Activated T-helper 17 cell treated with anti-CD3 and anti-CD28 coated beads, Interleukin-2, amount 50 U/mL, for 72 hours (primary cell): ENCODE results near the gene MFSD12. TPM values are rescaled to one million over a fixed set of nuclear protein-coding genes. Genes with fewer than 3 reads are reported as not detected.
A peak's percentile ranks its signal among the peaks of the same experiment; 100 is the strongest.

Source experiments
- ATAC-seq: fragments of 150-1000 bp; cut with Tn5 transposase; replicated peaks from 2 replicates; pipeline ENCODE4 v1.10.0; 2021; ENCODE audit warnings: mild to moderate bottlenecking, moderate library complexity
- H3K27ac Mint-ChIP-seq: one replicate; pipeline ENCODE4 v1.8.0; 2022; ENCODE audit warnings: mixed read lengths
- H3K27me3 Mint-ChIP-seq: one replicate; pipeline ENCODE4 v1.8.0; 2022; ENCODE audit warnings: mixed read lengths
- H3K36me3 Mint-ChIP-seq: one replicate; pipeline ENCODE4 v1.8.0; 2022; ENCODE audit warnings: low read depth, mild to moderate bottlenecking, mixed read lengths
- H3K4me1 Mint-ChIP-seq: one replicate; pipeline ENCODE4 v1.8.0; 2022; ENCODE audit warnings: mixed read lengths
- H3K4me3 Mint-ChIP-seq: one replicate; pipeline ENCODE4 v1.8.0; 2022; ENCODE audit warnings: mild to moderate bottlenecking, mixed read lengths
- H3K9me3 Mint-ChIP-seq: one replicate; pipeline ENCODE4 v1.8.0; 2022; ENCODE audit warnings: mixed read lengths
- total RNA-seq, 2 donors: library from RNA; stranded (reverse); gene quantifications; one replicate each; pipeline ENCODE4 v1.2.3, GENCODE V29; 2022

MFSD12 gene
- total RNA-seq, 2 donors from 2014 or later, result 38.3 to 64.1 TPM

- Mint-ChIP-seq H3K4me3 (no peak overlapping the region), H3K4me1 (no peaks in the 10 kb centered on the region), H3K27ac (no peak overlapping the region), H3K9me3 (no peaks in the 10 kb centered on the region), H3K27me3 (no peaks in the 10 kb centered on the region), H3K36me3 (peaks cover 8% of the 10 kb centered on the region)
- ATAC-seq, result no peak
These were observed 17.6 kb downstream of the MFSD12 start for GRCh38 chr19:3539756-3540118.

DNA sequence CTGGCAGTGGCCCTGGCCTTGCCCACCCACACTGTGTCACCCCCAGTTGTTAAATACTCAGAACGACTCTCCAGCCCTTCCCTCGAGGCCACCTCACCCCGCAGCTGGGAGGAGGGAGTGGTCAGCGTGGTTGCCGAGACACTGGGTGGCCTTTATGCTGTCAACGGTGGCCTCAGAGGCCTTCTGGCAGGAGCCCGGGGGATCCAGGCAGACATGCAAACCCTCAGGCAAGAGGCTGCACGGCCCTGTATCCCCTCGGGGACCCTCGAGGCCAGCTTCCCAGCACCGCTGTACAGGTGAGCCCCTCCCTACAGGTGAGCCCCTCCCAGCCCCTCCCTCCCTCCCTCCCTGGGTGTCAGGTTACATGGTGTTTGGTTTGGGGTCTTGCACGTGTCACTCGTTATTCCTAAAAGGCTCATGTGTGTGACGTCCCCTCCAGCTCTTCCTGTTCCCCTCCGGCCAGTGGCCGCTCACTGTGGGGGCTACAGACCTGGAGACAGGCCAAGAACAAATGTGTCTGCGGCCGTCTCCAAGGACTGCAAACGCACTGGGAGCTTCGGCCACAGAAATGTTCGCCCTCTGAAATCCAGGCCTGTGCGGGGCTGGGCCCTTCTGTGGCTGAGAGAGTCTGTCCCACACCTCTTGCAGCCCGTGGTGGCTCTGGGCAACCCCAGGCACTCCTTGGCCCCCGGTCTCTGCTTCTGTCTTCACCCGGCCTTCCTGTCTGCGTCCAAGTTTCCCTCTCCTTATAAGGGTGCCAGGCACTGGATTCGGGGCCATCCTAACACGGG is 18.2 kb downstream of the MFSD12 start, which contains the start of gene TEKTIP1:
TSS of gene TEKTIP1 (plus strand) at position 210 of the 791 bp plus-strand sequence. CDS start at position 214, 4 bp downstream.
- H3K4me1 Mint-ChIP-seq, result no peaks in the 10 kb centered on the region
- H3K4me3 Mint-ChIP-seq, result no peak within 1 kb of the TSS
- H3K36me3 Mint-ChIP-seq, result peaks cover 14% of the 10 kb centered on the region
- no peaks in the 10 kb centered on the region for H3K27me3 Mint-ChIP-seq
- H3K27ac Mint-ChIP-seq, result no peak within 1 kb of the TSS
- ATAC-seq, result no peak
- H3K9me3 Mint-ChIP-seq, result no peaks in the 10 kb centered on the region

- no peak overlapping the region for H3K27ac Mint-ChIP-seq
- no peak for ATAC-seq
- H3K4me1 Mint-ChIP-seq, result no peaks in the 10 kb centered on the region
- no peak overlapping the region for H3K4me3 Mint-ChIP-seq
- H3K36me3 Mint-ChIP-seq, result peaks cover 21% of the 10 kb centered on the region
- no peaks in the 10 kb centered on the region for H3K9me3 Mint-ChIP-seq
- H3K27me3 Mint-ChIP-seq, result no peaks in the 10 kb centered on the region
These were observed 19.0 kb downstream of the MFSD12 start for GRCh38 chr19:3538258-3538929.

DNA sequence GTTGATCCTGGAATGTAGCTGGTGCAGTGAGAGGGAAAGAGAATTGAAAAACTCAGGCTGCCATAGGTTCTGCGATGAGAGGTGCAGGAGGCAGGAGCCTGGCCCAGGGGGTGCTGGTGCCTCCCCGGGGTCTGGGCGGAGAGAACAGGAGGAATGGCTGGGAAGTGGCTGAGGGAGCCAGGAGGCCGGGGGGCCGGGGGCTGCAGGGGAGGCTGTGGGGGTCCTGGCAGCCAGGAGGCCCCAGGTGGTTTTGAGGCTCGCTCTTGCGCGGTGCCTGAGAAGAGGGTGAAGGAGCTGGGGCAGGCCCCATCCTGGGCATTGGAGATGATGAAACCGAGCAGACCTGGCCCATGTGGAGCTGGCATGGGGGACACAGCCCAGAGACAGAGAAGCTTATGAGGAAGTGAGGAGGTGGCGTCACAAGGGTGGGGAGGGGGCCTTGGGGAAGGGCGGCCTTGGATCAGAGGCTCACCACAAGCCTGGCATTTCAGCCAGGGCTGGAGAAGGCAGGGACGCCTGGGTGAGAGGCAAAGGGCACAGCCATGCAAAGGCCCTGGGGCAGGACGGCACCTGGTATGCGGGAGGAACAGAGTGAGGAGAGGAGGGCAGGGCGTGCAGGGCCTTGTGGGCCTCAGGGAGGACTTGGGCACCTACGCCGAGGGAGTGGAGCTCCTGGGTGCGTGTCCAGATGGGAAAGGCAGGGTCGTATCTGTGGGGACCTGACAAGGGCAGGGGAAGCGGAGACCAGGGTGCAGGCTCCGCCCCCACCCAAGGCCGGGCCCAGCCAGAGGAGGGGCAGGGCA is 19.7 kb downstream of the MFSD12 start:
- Mint-ChIP-seq H3K4me1 (no peaks in the 10 kb centered on the region), H3K9me3 (no peaks in the 10 kb centered on the region), H3K36me3 (peaks cover 27% of the 10 kb centered on the region), H3K4me3 (no peak overlapping the region), H3K27me3 (no peaks in the 10 kb centered on the region), H3K27ac (no peak overlapping the region)
- ATAC-seq, result peak; percentile 22

DNA sequence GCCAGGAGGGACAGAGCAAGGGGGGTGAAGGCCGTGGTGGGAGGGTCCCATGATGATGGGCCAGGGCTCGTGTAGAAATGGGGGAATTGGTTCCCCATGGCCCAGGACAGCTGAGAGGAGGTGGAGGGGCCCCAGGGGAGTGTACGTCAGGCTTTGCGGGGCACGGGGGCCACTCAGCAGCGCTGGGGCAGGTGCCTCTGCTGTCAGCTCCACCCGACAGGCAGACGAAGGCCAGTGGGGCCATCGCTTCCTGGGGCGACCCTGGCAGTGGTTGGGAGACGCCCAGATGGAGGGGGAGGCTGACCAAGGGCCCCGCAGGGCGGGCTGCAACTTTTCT is 20.3 kb downstream of the MFSD12 start:
- Mint-ChIP-seq H3K36me3 (peaks cover 27% of the 10 kb centered on the region), H3K9me3 (no peaks in the 10 kb centered on the region), H3K4me3 (no peak overlapping the region), H3K27ac (no peak overlapping the region), H3K4me1 (no peaks in the 10 kb centered on the region), H3K27me3 (no peaks in the 10 kb centered on the region)
- ATAC-seq, result no peak

- Mint-ChIP-seq H3K4me1 (no peaks in the 10 kb centered on the region), H3K27ac (no peak overlapping the region), H3K9me3 (no peaks in the 10 kb centered on the region), H3K36me3 (peaks cover 27% of the 10 kb centered on the region), H3K27me3 (no peaks in the 10 kb centered on the region), H3K4me3 (no peak overlapping the region)
- ATAC-seq, result no peak
These were observed 20.8 kb downstream of the MFSD12 start for GRCh38 chr19:3536429-3537100.

DNA sequence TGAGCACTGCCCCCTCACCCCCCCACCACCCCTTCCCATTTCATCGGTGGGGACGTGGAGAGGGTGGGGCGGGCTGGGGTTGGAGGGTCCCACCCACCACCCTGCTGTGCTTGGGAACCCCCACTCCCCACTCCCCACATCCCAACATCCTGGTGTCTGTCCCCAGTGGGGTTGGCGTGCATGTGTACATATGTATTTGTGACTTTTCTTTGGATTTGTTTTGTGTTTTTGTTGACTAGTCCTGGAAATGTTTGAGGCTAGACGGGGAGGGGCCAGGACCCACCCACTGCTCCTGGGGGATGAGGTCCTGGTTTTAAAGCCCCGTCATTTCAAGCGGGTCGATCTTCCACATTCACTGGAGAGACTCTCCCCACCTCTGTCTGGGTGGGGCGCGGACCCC is 21.4 kb downstream of the MFSD12 start:
- no peak overlapping the region for H3K27ac Mint-ChIP-seq
- H3K4me1 Mint-ChIP-seq, result no peaks in the 10 kb centered on the region
- peaks cover 27% of the 10 kb centered on the region for H3K36me3 Mint-ChIP-seq
- H3K4me3 Mint-ChIP-seq, result no peak overlapping the region
- ATAC-seq, result no peak
- H3K9me3 Mint-ChIP-seq, result no peaks in the 10 kb centered on the region
- H3K27me3 Mint-ChIP-seq, result no peaks in the 10 kb centered on the region

- Mint-ChIP-seq H3K4me3 (no peak overlapping the region), H3K27me3 (no peaks in the 10 kb centered on the region), H3K27ac (no peak overlapping the region), H3K4me1 (no peaks in the 10 kb centered on the region), H3K9me3 (no peaks in the 10 kb centered on the region), H3K36me3 (peaks cover 27% of the 10 kb centered on the region)
- ATAC-seq, result no peak
These were observed 21.8 kb downstream of the MFSD12 start for GRCh38 chr19:3535563-3535965.

DNA sequence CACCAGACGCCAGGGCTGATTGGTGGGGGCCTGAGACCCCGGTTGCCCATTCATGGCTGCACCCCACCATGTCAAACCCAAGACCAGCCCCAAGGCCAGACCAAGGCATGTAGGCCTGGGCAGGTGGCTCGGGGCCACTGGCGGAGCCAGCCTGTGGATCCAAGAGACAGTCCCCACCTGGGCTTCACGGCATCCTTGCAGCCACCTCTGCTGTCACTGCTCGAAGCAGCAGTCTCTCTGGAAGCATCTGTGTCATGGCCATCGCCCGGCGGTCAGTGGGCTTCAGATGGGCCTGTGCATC is 22.2 kb downstream of the MFSD12 start:
- H3K27me3 Mint-ChIP-seq, result no peaks in the 10 kb centered on the region
- no peak overlapping the region for H3K4me3 Mint-ChIP-seq
- H3K9me3 Mint-ChIP-seq, result no peaks in the 10 kb centered on the region
- H3K4me1 Mint-ChIP-seq, result no peaks in the 10 kb centered on the region
- peaks cover 27% of the 10 kb centered on the region for H3K36me3 Mint-ChIP-seq
- no peak for ATAC-seq
- no peak overlapping the region for H3K27ac Mint-ChIP-seq

GRCh38 chr19:3534375-3535234 is 22.8 kb downstream of the MFSD12 start:
- H3K27ac Mint-ChIP-seq, result no peak overlapping the region
- no peaks in the 10 kb centered on the region for H3K9me3 Mint-ChIP-seq
- H3K36me3 Mint-ChIP-seq, result peaks cover 27% of the 10 kb centered on the region
- ATAC-seq, result no peak
- H3K27me3 Mint-ChIP-seq, result no peaks in the 10 kb centered on the region
- H3K4me1 Mint-ChIP-seq, result no peaks in the 10 kb centered on the region
- no peak overlapping the region for H3K4me3 Mint-ChIP-seq

DNA sequence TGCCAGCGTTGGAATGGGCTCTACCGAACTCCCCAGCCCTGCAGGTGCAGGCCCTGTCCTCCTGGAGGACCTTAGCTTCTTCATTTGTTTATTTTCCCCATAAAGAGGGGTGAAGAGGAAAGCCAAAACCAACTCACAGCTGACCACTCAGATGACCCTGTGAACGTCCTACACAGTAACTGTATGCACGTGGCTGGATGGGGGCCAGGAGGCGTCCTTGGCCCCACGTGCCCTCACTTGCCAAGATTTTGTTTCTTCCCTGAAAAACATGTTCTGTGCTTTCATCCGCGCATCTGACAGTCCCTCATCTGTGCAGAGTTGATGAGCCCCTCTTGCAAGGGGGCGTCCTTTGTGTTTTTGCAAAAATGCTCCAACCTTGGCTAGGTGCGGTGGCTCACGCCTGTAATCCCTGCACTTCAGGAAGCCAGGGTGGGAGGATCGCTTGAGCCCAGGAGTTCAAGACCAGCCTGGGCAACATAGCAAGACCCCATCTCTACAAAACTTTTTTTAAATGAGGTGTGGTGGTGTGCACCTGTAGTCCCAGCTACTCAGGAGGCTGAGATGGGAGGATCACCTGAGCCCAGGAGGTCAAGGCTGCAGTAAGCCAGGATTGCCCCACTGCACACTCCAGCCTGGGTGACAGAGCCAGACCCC is 23.7 kb downstream of the MFSD12 start:
- no peaks in the 10 kb centered on the region for H3K27me3 Mint-ChIP-seq
- no peak overlapping the region for H3K27ac Mint-ChIP-seq
- no peaks in the 10 kb centered on the region for H3K9me3 Mint-ChIP-seq
- H3K36me3 Mint-ChIP-seq, result peaks cover 27% of the 10 kb centered on the region
- H3K4me1 Mint-ChIP-seq, result no peaks in the 10 kb centered on the region
- no peak overlapping the region for H3K4me3 Mint-ChIP-seq
- no peak for ATAC-seq

GRCh38 chr19:3533033-3533432 is 24.4 kb downstream of the MFSD12 start:
- H3K9me3 Mint-ChIP-seq, result no peaks in the 10 kb centered on the region
- peaks cover 27% of the 10 kb centered on the region for H3K36me3 Mint-ChIP-seq
- H3K4me1 Mint-ChIP-seq, result no peaks in the 10 kb centered on the region
- no peak for ATAC-seq
- no peak overlapping the region for H3K27ac Mint-ChIP-seq
- no peaks in the 10 kb centered on the region for H3K27me3 Mint-ChIP-seq
- no peak overlapping the region for H3K4me3 Mint-ChIP-seq

GRCh38 chr19:3532154-3532786 is 25.1 kb downstream of the MFSD12 start:
- Mint-ChIP-seq H3K27me3 (no peaks in the 10 kb centered on the region), H3K4me1 (no peaks in the 10 kb centered on the region), H3K36me3 (peaks cover 29% of the 10 kb centered on the region), H3K4me3 (no peak overlapping the region), H3K27ac (no peak overlapping the region), H3K9me3 (no peaks in the 10 kb centered on the region)
- no peak for ATAC-seq
